RWPE1 (cell line): ENCODE results near the gene CACNA1S.

Experiments
- CTCF ChIA-PET: fragments of 350-600 bp; sonication (Branson Sonifier 250); formaldehyde crosslinking; extraction: SDS; loops from one replicate; lab custom pipeline; 2021; lab: Yijun Ruan, JAX
- POLR2A ChIA-PET: fragments of 400-600 bp; formaldehyde crosslinking; extraction: SDS; loops from one replicate; lab custom pipeline; 2020; ENCODE audit warnings: antibody characterized with exemption; ENCODE audit not compliant: low non-redundant PET; lab: Yijun Ruan, JAX
- DNase-seq: peaks from one replicate; pipeline ENCODE4 v3.0.0; 2012; ENCODE audit warnings: low spot score
- H3K27ac ChIP-seq: fragments of 450-650 bp; 2 replicates; pipeline ENCODE4 v1.5.1; 2017
- TF ChIP-seq, protein P1 (sequence below): fragments of 450-650 bp; conservative IDR thresholded peaks from 2 replicates; pipeline ENCODE4 v1.5.1; 2017; ENCODE audit warnings: low read depth, mild to moderate bottlenecking

The CACNA1S gene

DNA sequence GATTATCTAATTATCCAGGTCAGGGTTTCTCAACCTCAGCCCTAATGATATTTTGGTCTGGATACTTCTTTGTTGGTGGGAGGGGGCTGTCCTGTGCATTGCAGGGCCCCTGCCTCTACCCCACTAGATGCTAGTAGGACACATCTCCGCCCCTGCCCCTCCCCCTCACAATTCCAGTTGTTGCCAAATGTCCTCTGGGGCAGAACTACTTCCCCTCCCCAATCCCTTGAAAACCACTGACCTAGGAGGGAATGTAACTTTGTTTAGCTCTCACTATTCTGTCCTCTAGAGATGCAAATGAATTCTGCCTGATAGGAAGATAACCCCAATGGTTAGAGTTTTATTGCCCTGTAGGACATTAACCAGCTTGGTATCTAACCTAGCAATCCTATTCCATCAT lies 8.1 kb downstream of the CACNA1S start:
- TF ChIP-seq, protein P1, sequence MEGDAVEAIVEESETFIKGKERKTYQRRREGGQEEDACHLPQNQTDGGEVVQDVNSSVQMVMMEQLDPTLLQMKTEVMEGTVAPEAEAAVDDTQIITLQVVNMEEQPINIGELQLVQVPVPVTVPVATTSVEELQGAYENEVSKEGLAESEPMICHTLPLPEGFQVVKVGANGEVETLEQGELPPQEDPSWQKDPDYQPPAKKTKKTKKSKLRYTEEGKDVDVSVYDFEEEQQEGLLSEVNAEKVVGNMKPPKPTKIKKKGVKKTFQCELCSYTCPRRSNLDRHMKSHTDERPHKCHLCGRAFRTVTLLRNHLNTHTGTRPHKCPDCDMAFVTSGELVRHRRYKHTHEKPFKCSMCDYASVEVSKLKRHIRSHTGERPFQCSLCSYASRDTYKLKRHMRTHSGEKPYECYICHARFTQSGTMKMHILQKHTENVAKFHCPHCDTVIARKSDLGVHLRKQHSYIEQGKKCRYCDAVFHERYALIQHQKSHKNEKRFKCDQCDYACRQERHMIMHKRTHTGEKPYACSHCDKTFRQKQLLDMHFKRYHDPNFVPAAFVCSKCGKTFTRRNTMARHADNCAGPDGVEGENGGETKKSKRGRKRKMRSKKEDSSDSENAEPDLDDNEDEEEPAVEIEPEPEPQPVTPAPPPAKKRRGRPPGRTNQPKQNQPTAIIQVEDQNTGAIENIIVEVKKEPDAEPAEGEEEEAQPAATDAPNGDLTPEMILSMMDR: no peak
- DNase-seq: no peak
- CTCF ChIA-PET: interaction anchor here (0.6 to 0.7 kb wide), 3 partner anchors 10 to 59 kb away, joined by 3 to 8 read pairs (median 3); no protein-coding TSS in a partner anchor
- H3K27ac ChIP-seq: 0 out of 2 replicates have a peak overlapping the region, but pooled peaks have one; percentile 24
- POLR2A ChIA-PET: no interaction called here

DNA sequence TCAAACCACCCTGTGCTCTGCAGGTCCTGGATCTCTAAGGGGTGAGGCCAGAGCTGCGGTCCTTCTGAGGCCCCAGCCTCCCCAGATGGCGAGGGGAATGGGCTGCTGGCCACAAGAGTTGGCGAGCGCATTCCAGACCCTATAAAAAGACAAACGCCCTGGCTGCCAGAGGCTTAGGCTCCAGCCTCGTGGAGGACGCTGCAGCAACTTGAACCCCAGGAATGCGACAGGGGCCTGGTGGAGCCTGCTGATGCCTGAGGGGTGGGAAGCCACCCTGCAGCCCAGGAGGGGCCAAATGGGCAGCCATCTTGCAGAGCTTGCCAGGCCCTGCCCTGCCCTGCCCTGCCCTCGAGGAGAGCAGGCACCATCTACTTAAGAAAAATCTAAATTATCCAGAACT lies 8.6 kb downstream of the CACNA1S start:
- 0 out of 2 replicates have a peak overlapping the region, but pooled peaks have one; percentile 24 for H3K27ac ChIP-seq
- CTCF ChIA-PET: interaction anchor here (0.6 to 1.5 kb wide), 2 partner anchors 15 to 27 kb away, joined by 6 to 8 read pairs; no protein-coding TSS in a partner anchor
- no peak for DNase-seq
- POLR2A ChIA-PET: no interaction called here
- TF ChIP-seq, protein P1: no peak

DNA sequence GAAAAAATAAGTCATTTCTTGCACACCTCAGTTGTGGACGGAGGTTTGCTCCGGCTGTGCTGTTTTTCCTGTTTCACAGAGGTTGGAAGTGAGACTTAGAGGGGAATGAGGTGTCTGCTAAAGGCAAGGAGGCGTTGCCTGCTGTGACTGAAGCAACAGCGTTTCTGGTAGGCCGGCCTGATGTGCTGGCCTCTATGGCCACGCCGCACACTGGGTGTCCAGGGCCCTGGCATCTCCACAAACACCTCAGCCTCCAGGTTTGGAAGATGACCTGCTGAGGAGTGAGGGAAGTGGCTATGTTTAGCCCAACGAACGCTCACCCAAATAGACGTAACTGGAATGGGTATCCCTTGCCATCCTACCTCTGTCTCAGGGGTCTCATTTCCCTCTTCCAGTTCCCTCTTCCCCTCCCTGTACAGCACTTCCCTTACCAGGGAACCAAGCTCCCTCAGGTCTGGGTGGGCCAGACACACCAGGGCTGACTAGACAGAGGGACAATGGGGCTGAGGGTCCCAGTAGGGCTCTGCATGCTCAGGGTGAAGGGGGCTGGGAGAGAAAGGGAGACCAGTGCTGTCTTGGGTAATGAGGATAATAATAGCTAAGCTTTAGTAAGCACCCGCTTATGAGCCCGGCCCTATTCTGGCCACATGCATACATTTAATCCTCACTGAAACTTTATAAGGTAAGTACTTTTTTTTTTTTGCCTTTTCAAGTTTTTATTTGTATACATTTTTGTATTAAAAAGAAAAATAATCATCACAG lies 11.9 kb downstream of the CACNA1S start:
- no peak for DNase-seq
- ChIA-PET CTCF (interaction anchor here (0.7 to 1.6 kb wide), 11 partner anchors 13 to 479 kb away, joined by 3 to 6 read pairs (median 3); no protein-coding TSS in a partner anchor), POLR2A (no interaction called here)
- TF ChIP-seq, protein P1: no peak
- no peak overlapping the region for H3K27ac ChIP-seq

DNA sequence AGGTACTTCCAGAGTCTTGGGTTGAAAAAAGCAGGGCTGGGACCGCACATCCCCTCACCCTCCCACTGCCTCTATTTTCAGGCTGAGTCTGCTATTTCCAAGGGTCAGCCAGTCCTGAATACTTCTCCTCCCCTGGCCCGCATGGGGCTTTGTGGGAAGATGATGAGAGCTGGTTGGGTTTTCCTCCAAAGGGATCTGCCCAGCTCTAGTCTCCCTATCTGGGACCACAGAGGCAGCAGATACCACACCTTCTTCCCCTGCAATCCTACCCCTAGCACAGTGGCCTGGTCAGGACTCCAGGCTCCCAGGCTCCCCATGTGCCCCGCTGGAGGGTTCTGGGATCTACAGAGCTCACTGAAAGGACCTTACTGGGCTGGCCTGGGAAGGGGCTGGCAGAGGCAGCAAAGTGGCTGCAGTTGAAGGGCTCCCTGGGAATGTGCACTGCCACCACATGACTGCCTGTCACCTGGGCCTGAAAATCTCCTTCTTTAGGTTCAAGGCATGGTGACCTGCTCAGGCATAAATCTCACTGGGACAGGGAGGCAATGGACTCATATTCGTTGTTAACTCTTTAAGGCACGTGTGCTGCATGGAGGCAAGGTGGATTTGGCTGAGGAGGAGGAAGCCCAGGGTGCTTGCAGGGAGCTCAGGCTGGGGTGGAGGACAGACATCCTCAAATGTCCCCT lies 13.1 kb downstream of the CACNA1S start:
- no peak for DNase-seq
- ChIA-PET CTCF (interaction anchor here (0.6 to 1.6 kb wide), 7 partner anchors 9 to 478 kb away, joined by 3 to 7 read pairs (median 3); no protein-coding TSS in a partner anchor), POLR2A (interaction anchor here (0.5 to 0.6 kb wide), 2 partner anchors 14 to 324 kb away, joined by 3 read pairs; no protein-coding TSS in a partner anchor)
- H3K27ac ChIP-seq: no peak overlapping the region
- TF ChIP-seq, protein P1: no peak

DNA sequence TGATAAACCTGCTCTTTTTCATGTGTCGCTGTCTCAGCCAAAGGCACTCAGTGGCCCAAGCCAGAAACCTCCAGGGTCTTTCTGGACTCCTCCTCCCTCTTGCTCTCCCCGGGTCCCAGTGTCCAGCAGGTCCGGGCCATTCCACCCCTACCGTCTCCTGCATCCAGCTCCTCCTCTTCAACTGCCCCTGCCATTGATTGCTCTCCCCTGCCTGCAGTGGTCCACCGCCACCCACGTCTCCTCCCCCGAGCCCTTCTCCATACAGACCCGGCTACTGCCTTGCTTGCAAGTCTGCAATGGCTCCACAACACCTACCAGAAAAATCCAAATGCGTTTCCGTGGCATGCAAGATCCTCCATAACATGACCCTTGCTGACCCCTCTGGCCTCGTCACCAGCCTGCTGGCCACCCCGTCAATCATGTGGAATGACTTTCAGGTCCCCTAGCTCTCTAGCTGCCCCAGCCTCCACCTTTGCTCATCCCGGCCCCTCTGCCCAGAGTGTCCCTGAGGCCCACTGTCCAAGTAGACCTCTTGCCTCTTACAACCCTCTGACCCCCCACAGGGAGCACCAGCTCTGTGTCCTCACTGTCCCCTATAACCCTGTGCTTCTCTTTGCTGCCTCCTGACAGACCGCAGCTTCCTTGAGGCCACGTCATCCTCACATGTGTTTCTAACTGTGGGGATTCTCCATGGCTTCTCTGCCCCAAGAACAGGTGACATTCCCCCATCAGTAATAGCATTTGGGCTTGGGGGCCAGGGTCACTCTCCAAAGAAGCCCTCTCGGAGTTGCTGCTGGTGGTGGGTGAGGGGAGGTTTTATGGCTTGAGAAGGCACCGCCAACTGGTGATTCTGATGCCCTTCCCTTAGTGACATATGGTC lies 15.0 kb downstream of the CACNA1S start:
- TF ChIP-seq, protein P1: no peak
- DNase-seq: no peak
- H3K27ac ChIP-seq: no peak overlapping the region
- ChIA-PET POLR2A (no interaction called here), CTCF (interaction anchor here (0.6 kb wide), 1 partner anchor 12 kb away, joined by 6 read pairs; no protein-coding TSS in a partner anchor)
